GM21360 (cell line): Measurements from ENCODE around the gene TBC1D22A.

ENCODE experiments used
- ATAC-seq: cut with Tn5 transposase; IDR thresholded peaks from one replicate; pipeline ENCODE4 v1.9.1; 2021; ENCODE audit warnings: mild to moderate bottlenecking, moderate library complexity; ENCODE audit not compliant: unreplicated experiment

The TBC1D22A gene

GRCh38 chr22:46737105-46737975 lies 25.1 kb upstream of the TBC1D22A start:
- ATAC-seq: no peak

GRCh38 chr22:46737976-46738646 lies 24.3 kb upstream of the TBC1D22A start, which contains the start of gene CERK:
TSS of gene CERK (minus strand) at chr22:46738252. CDS start at chr22:46738148, 104 bp downstream.
- no peak for ATAC-seq

GRCh38 chr22:46738647-46739093 lies 23.8 kb upstream of the TBC1D22A start:
- no peak for ATAC-seq

GRCh38 chr22:46739094-46739870 lies 23.2 kb upstream of the TBC1D22A start:
- no peak for ATAC-seq

- ATAC-seq: no peak
Measured at GRCh38 chr22:46740910-46741780, 21.3 kb upstream of the TBC1D22A start.

- no peak for ATAC-seq
Measured at GRCh38 chr22:46741974-46742519, 20.4 kb upstream of the TBC1D22A start.

- no peak for ATAC-seq
Measured at GRCh38 chr22:46742576-46743221, 19.8 kb upstream of the TBC1D22A start.

- ATAC-seq: no peak
Measured at GRCh38 chr22:46744581-46744980, 17.9 kb upstream of the TBC1D22A start.

GRCh38 chr22:46746192-46746591 lies 16.3 kb upstream of the TBC1D22A start:
- ATAC-seq: no peak

- no peak for ATAC-seq
Measured at GRCh38 chr22:46746620-46747019, 15.8 kb upstream of the TBC1D22A start.

- ATAC-seq: no peak
Measured at GRCh38 chr22:46747646-46748045, 14.8 kb upstream of the TBC1D22A start.

- no peak for ATAC-seq
Measured at GRCh38 chr22:46748206-46748907, 14.1 kb upstream of the TBC1D22A start.

- no peak for ATAC-seq
Measured at GRCh38 chr22:46748908-46749675, 13.4 kb upstream of the TBC1D22A start.

GRCh38 chr22:46749682-46750529 lies 12.5 kb upstream of the TBC1D22A start:
- no peak for ATAC-seq

GRCh38 chr22:46750530-46750800 lies 12.0 kb upstream of the TBC1D22A start:
- ATAC-seq: no peak

GRCh38 chr22:46750863-46751443 lies 11.5 kb upstream of the TBC1D22A start:
- no peak for ATAC-seq
